Fibroblast of villous mesenchyme (primary cell): Measurements from ENCODE around the gene CHPT1. TPM values are rescaled to one million over a fixed set of nuclear protein-coding genes. Genes with fewer than 3 reads are reported as not detected.
"Not testable (repeated sequence)": the region's sequence is repeated elsewhere in the genome, so short reads cannot be mapped to it uniquely, and the experiment has no call there.

ENCODE experiments used
- DNase-seq: peaks from one replicate; pipeline ENCODE4 v3.0.0-alpha.2; 2010; ENCODE audit warnings: low read depth
- H3K4me3 ChIP-seq: 2 replicates; pipeline ENCODE4 v1.5.1; 2011; ENCODE audit warnings: low read depth, mild to moderate bottlenecking, low read length
- total RNA-seq: library from RNA; depleted of rRNA; stranded (reverse); fragments of >200 nt; gene quantifications from 2 replicates; pipeline ENCODE4 v1.2.3, GENCODE V29; 2012
- TF ChIP-seq, protein P1 (sequence below): IDR thresholded peaks from 2 replicates; pipeline ENCODE4 v1.5.1; 2012; ENCODE audit warnings: low read depth, mild to moderate bottlenecking, low read length; ENCODE audit not compliant: insufficient read depth

Gene CHPT1
- total RNA-seq, 1 donor, result 35.4 TPM

DNA sequence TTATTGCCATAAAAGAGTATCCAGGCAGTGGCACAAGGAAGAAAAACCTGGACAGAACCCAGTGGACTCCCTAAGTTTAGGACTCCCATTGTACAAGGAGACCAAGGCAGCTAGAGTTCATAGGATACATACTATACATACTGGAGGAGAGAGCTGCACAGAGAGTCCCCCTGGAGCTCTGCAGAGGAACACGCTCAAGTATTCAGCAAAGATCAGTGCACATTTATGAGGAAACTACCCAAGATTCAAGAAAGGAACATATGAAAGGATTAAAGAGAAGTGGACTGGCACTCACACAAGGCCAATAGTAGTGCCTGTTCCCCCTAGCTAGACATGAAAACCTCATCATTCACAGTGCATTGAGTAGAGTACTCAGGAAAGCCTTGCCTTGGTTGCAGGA lies 43.0 kb upstream of the CHPT1 start:
- no peak for DNase-seq
- TF ChIP-seq, protein P1, sequence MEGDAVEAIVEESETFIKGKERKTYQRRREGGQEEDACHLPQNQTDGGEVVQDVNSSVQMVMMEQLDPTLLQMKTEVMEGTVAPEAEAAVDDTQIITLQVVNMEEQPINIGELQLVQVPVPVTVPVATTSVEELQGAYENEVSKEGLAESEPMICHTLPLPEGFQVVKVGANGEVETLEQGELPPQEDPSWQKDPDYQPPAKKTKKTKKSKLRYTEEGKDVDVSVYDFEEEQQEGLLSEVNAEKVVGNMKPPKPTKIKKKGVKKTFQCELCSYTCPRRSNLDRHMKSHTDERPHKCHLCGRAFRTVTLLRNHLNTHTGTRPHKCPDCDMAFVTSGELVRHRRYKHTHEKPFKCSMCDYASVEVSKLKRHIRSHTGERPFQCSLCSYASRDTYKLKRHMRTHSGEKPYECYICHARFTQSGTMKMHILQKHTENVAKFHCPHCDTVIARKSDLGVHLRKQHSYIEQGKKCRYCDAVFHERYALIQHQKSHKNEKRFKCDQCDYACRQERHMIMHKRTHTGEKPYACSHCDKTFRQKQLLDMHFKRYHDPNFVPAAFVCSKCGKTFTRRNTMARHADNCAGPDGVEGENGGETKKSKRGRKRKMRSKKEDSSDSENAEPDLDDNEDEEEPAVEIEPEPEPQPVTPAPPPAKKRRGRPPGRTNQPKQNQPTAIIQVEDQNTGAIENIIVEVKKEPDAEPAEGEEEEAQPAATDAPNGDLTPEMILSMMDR, result no peak
- no peak overlapping the region for H3K4me3 ChIP-seq

DNA sequence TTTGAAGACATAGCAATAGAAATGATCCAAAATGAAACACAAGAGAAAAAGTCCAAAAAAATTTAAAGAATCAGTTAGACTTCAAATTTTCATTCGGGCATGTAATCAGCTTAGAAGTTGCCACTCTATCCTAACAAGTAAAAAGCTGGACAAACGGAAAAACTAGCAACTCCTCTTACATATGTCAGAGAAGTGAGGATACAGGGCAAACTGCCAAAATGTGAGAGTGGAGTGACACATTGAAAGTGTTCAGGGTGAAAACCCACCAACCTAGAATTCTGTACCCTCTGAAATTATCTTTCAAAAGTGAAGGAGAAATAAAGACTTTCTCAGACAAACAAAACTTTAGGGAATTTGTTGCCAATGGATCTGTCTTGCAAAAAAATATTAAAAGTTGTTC lies 42.0 kb upstream of the CHPT1 start:
- TF ChIP-seq, protein P1, result no peak
- no peak for DNase-seq
- no peak overlapping the region for H3K4me3 ChIP-seq

DNA sequence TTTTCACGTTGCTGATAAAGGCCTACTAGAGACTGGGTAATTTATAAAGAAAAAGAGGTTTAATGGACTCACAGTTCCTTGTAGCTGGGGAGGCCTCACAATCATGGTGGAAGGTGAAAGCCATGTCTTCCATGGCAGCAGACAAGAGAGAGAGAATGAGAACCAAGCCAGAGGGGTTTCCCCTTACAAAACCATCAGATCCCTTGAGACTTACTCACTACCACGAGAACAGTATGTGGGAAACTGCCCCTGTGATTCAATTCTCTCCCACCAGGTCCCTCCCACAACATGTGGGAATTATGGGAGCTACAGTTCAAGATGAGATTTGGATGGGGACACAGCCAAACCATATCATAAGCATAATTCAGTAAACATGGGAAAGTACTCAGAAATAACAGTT lies 36.8 kb upstream of the CHPT1 start:
- not testable (repeated sequence) for H3K4me3 ChIP-seq, DNase-seq

DNA sequence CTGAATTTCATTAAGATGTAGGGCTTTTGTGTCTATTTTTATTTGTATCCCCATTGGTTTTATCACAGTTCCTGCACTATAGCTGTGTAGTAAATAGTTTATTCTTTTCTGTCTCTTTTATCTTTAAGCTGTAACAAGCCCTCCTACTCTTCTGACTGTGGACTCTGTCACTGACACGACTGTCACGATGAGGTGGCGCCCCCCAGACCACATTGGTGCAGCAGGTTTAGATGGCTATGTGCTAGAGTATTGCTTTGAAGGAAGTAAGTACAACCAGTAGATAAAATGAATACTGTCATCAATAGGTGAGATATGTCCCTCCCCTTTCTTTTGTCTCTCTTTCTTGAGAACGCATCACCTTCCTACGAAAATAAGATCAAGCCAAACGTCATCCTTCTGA lies 34.1 kb upstream of the CHPT1 start:
- DNase-seq, result no peak
- TF ChIP-seq, protein P1, result no peak
- H3K4me3 ChIP-seq, result no peak overlapping the region

DNA sequence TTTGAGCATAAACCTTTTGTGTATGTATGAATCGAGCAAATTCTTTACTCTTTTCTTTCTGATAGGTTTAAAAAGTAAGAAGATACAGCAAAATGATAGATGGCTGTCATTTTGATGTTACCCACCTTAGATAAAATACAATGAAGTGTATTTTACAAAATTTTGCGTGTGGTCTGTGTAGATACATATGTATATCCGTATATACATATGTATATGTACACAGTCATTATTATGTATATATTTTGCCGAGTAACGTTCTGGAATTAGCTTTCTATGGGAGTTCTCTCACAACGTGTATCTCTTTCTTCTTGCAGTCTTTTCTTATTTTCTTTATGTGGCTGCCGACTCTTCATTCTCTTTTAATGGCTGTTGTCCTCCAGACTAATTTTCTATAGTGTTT lies 32.4 kb upstream of the CHPT1 start:
- DNase-seq, result no peak
- TF ChIP-seq, protein P1, result no peak
- H3K4me3 ChIP-seq, result no peak overlapping the region

DNA sequence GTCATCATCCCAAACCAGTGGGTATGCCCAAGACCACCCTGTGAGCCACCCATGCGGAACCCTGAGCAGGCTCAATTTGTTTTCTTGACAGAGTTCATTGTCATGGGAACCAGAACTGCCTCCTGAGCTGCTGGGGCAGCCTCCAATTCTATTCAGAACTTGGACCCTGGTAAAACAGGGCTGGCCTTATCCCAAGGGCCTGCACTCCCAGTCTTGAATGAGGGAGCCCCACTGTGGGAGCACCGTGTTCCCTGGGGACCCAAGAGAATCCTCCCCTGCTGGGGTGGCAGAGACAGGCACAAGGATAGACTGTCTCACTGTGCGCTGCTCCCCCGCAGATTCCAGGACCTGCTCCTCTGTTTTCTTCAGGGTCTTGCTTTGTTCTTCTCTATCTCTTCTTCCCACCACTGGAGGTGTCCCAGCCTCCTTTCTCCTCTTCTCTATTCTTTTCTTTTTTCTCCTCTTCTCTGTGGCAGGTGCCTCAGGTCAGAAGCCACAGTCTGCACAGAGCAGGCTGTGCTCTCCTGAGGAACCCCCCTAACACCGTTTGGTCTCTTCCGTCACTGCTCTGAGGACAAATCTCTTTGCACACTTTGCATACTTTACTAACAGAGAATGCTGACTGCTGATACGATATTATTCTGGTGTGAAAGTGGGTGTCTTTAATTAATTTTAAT lies 31.2 kb upstream of the CHPT1 start:
- no peak for DNase-seq
- H3K4me3 ChIP-seq, result no peak overlapping the region
- TF ChIP-seq, protein P1, result no peak

DNA sequence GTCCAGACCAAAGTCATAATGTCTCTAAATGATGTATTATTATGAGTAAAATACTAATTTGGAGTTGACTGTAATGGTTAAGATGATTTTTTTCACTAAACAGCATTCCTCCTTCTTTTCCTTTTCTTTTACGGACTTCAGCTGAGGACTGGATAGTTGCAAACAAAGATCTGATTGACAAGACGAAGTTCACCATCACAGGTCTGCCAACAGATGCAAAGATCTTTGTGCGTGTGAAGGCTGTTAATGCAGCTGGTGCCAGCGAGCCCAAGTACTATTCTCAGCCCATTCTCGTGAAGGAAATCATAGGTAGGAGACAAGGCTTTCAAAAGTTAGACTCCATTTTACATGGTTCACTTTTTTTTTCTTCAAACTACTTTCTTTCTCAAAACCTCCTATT lies 29.8 kb upstream of the CHPT1 start:
- TF ChIP-seq, protein P1, result no peak
- H3K4me3 ChIP-seq, result no peak overlapping the region
- DNase-seq, result no peak
